Subcutaneous adipose tissue (tissue), 4 donors: Measurements from ENCODE around the gene XIAP. TPM values are rescaled to one million over a fixed set of nuclear protein-coding genes. Genes with fewer than 3 reads are reported as not detected.

Experiments
- small RNA-seq: library from RNA; depleted of rRNA; stranded (forward); fragments of <200 nt; gene quantifications from one replicate; pipeline ENCODE3, GENCODE V24; 2016
- total RNA-seq, 4 donors: library from RNA; depleted of rRNA; stranded (reverse); fragments of >200 nt; gene quantifications; one replicate each; pipeline ENCODE4 v1.1.0, GENCODE V29; 2016
- TF ChIP-seq, protein P1 (sequence below): fragments of 450-650 bp; IDR thresholded peaks from one replicate; pipeline ENCODE4 v1.5.1; 2016; ENCODE audit warnings: low read depth, mild to moderate bottlenecking, control low read depth, antibody characterized with exemption, moderate library complexity

Gene XIAP
- total RNA-seq, 4 donors from 2014 or later: 31.1 to 67.3 (median 32.9) TPM

DNA sequence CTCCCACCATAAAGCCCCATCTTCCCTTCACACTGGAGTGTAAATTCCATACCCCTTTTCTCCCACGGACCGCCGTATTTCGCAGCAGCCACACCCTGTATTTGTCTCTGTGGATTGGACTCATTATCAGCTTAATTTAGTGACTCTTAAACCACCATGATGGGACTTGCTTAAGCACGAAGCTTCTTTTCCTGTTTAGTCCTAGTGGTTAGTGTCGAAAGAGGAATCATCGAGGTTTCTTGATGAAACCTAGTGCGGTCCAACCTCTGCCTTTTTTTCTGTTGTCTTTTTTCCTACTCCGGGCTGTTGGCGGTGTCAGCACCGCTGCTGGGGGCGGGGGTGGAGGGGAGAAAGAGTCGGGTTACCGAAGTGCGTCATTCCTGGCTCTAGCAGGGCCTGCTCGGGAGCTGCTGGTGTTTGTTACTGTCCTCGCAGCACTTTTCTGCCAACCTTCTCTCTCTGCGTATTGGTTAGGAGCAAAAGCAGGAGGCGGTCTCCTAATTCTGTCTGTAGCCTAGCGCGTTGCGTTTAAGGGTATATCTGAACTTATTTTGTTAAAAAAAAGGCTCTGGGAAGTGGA, 103.0 kb downstream of the XIAP start:
- TF ChIP-seq, protein P1, sequence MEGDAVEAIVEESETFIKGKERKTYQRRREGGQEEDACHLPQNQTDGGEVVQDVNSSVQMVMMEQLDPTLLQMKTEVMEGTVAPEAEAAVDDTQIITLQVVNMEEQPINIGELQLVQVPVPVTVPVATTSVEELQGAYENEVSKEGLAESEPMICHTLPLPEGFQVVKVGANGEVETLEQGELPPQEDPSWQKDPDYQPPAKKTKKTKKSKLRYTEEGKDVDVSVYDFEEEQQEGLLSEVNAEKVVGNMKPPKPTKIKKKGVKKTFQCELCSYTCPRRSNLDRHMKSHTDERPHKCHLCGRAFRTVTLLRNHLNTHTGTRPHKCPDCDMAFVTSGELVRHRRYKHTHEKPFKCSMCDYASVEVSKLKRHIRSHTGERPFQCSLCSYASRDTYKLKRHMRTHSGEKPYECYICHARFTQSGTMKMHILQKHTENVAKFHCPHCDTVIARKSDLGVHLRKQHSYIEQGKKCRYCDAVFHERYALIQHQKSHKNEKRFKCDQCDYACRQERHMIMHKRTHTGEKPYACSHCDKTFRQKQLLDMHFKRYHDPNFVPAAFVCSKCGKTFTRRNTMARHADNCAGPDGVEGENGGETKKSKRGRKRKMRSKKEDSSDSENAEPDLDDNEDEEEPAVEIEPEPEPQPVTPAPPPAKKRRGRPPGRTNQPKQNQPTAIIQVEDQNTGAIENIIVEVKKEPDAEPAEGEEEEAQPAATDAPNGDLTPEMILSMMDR: no peak

Small RNA genes lying within 50 kb of the gene (small RNA-seq; reads per million reads assigned to genes)
- gene RF00019: 0.49 reads per million
- not detected for gene RN7SL190P
- gene RNU6-122P: not detected

Other genes starting within 250 kb of the XIAP start
- 100 to 1,000 TPM in 1 of 4 donors, 10 to 100 TPM in 3; 68.2 to 127 (median 87.9) TPM for gene THOC2, start 127.0 kb upstream of the XIAP start, total RNA-seq
- 10 to 100 TPM; 75.5 to 91.6 (median 84.4) TPM for gene STAG2, start 101.7 kb downstream of the XIAP start, total RNA-seq